Stimulated activated CD4-positive, alpha-beta T cell treated with anti-CD3 and anti-CD28 coated beads, Interleukin-2, amount 100 ng/mL, for 48 hours (primary cell): ENCODE data around the gene RASSF3.

ENCODE experiments used
- DNase-seq, 2 donors: peaks; one replicate each; pipeline ENCODE4 v3.0.0-alpha.2; 2020

Gene RASSF3

GRCh38 chr12:64737539-64737938 lies 127.2 kb downstream of the RASSF3 start:
- no peak for DNase-seq

DNA sequence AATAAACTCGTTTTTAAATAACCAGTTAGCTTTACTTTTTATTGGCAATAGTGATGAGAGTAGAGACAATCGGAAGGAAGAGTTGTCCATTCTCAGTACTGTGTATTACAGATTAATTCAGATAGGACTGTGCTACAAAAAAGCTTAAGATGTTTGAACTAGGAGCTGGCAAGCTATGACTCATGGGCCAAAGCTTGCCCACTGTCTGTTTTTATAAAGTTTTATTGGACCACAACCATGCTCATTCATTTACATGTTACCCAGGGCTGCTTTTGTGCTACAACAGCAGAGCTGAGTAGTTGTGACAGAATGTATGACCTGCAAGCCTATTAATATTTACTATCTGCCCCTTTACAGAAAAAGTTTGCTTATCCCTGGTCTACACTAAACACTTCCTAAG lies 129.5 kb downstream of the RASSF3 start:
- no peak for DNase-seq

GRCh38 chr12:64740646-64741045 lies 130.4 kb downstream of the RASSF3 start:
- no peak for DNase-seq

DNA sequence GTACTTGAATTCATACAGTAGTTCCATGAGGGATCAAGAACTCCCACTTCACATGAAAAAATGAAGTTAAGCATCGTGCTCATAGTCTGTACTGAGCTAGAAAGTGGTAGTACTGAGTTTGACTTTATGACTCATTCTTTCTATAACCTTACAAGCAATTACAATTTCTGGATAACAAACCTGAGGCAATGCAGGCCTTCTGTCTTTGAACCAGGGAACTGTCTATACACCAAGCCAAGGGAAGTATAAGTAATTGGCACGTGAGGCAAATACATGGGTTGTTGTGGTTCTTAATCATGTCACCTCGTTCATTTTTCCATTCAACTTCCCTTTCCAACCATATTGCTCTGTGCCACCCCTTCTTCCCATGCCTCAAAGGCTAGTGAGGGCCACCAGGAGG lies 132.1 kb downstream of the RASSF3 start:
- no peak for DNase-seq

GRCh38 chr12:64743206-64743605 lies 132.9 kb downstream of the RASSF3 start:
- DNase-seq, result no peak

DNA sequence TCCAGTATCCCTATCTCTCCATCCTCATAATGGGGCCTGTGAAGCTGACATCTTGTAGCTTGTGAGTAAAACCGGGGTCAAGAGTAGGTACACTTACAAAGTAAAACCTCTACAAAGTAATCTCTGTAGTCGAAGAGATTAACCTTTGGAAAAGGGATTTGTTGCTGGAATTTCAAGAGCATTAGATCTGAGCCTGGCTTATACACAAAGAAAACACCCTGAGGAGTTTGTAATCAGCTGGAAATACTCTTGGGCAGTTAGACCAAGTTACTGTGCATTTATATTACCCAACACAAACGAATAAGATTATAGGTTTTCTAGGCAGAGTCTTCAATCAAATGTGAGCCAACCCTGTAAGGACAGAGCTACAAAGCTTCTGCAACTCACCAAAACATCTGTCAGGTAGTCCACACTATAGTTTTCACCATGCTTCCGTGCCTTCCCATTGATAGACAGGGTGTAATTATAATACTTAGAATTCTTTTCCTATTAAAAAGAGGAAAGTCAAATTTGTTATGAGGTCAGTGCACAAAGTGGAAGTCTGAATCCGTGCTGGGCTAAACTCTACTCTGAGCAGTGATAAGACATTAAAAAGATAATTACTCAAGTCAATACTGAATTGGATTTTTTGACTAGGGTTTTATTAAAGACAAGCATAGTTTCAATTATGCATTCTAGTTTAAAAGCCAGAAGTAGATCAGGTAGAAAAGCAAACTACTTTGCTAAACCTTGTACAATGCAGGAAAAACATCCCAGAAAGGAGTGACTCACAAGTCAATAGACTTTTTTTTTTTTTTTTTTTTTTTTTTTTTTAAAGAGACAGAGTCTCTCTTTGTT lies 134.3 kb downstream of the RASSF3 start:
- DNase-seq, result no peak

DNA sequence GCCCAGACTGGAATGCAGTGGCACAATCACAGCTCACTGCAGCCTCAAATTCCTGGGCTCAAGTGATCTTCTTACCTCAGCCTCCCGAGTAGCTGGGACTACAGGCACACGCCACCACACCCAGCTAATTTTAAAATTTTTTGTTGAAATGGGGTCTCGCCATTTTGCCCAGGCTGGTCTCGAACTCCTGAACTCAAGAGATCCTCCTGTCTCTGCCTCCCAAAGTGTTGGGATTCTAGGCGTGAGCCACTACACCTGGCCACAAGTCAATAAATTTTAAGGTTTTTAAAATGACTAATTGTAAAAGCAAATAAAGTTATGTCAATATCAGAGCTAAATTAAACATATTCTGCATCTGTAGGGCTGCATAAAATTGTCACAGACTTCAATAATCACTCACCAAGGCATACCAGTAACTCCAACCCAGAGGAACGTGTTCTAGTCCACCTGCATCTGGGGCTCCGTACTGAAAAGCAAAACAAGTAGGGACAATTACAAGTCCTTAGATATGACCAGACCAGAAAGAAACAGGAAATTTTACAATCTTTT lies 135.0 kb downstream of the RASSF3 start:
- DNase-seq, result no peak

GRCh38 chr12:64745980-64746379 lies 135.7 kb downstream of the RASSF3 start:
- no peak for DNase-seq

- DNase-seq, result no peak
These were observed 136.4 kb downstream of the RASSF3 start for GRCh38 chr12:64746663-64747062.
